Heart left ventricle (tissue), 13 donors: ENCODE results near the gene EPHA8.

ENCODE experiments used
- POLR2A ChIP-seq, 2 donors: fragments of 450-650 bp; IDR thresholded peaks; one replicate each; pipeline ENCODE4 v1.6.1; 2017; ENCODE audit warnings: antibody characterized with exemption in 2 of 2, mild to moderate bottlenecking in 2 of 2, moderate library complexity in 2 of 2
- TF ChIP-seq, protein P1 (sequence below), 12 donors: fragments of 200-600 bp; sonication (generic) in 4 of 12; IDR thresholded peaks; one replicate each; pipeline versions ENCODE4 v1.5.0 to v1.8.0; 2018 to 2022; ENCODE audit warnings: antibody characterized with exemption in 12 of 12, mild to moderate bottlenecking in 5 of 12
- donor health status: ischemic (EF 13 %, LVEDD 7.1; RV severe dilation, severe dysfunction).
- donor health status: DM: no; HTN: yes; CAD: no.
- donor health status: DM: no; HTN: no; CAD: no.
- donor health status: ischemic (EF 25% LVEDD 6.9; RV normal size, moderate dysfunction).
- donor health status: ischemic (EF 25% LVEDD 5.7; RV mildly dilated, moderate dysfunction).
- donor health status: ischemic (EF 35%, LVEDD 5.7; RV mildly dilated, moderate dysfunction).
- donor health status: nonischemic (EF 11% LVEDD 7.7; RV severe dilation, severe dysfunction).
- donor health status: DM: yes; HTN: yes; CAD: no.
- donor health status: PGD.
- donor health status: ischemic (EF 29% LVEDD 5.4; RV normal size, mild dysfunction).
- donor health status: nonischemic (EF 23%, LVEDD 6.1; RV moderate dilation, normal function).

DNA sequence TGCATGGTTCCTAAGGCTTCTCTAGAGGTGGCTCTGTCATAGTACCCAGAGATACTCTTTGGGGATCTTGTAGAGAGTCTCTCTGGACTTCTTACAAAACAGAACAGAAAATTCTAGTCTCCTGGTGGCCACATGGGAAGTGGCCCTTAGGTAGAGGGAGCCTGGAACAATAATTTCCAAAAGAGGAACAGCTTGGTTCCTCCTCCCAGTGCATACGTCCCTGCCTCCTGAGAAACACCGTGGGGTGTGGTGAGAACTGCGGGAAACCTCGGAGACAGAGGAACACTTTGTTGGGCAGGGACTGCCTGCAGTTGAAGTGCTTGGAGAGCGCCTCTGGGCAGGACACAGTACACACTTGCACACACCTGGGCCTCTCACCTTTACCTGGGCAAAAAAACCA lies 38.8 kb upstream of the EPHA8 start:
- TF ChIP-seq, protein P1, sequence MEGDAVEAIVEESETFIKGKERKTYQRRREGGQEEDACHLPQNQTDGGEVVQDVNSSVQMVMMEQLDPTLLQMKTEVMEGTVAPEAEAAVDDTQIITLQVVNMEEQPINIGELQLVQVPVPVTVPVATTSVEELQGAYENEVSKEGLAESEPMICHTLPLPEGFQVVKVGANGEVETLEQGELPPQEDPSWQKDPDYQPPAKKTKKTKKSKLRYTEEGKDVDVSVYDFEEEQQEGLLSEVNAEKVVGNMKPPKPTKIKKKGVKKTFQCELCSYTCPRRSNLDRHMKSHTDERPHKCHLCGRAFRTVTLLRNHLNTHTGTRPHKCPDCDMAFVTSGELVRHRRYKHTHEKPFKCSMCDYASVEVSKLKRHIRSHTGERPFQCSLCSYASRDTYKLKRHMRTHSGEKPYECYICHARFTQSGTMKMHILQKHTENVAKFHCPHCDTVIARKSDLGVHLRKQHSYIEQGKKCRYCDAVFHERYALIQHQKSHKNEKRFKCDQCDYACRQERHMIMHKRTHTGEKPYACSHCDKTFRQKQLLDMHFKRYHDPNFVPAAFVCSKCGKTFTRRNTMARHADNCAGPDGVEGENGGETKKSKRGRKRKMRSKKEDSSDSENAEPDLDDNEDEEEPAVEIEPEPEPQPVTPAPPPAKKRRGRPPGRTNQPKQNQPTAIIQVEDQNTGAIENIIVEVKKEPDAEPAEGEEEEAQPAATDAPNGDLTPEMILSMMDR (IDR thresholded peaks at IDR 0.05), result no peak
- TF ChIP-seq POLR2A (IDR thresholded peaks at IDR 0.05), result no peak
